Skeletal muscle tissue (tissue), 5 donors: Measurements from ENCODE around the gene GOLGA6L25. TPM values are rescaled to one million over a fixed set of nuclear protein-coding genes. Genes with fewer than 3 reads are reported as not detected.
"Not testable (repeated sequence)": the region's sequence is repeated elsewhere in the genome, so short reads cannot be mapped to it uniquely, and the experiment has no call there.

ENCODE experiments used
- H3K27ac ChIP-seq: one replicate; pipeline ENCODE4 v1.7.0; 2013; ENCODE audit warnings: mild to moderate bottlenecking, low read depth, low read length, inconsistent platforms
- H3K27me3 ChIP-seq, 3 donors: one replicate each; pipeline ENCODE4 v1.7.0; 2013; ENCODE audit warnings: low read length in 3 of 3; ENCODE audit not compliant: control insufficient read depth in 3 of 3, insufficient read depth in 3 of 3
- H3K36me3 ChIP-seq, 3 donors: one replicate each; pipeline ENCODE4 v1.7.0; 2013; ENCODE audit warnings: low read length in 3 of 3; ENCODE audit not compliant: control insufficient read depth in 3 of 3, insufficient read depth in 3 of 3
- H3K4me1 ChIP-seq, 3 donors: one replicate each; pipeline ENCODE4 v1.7.0; 2013; ENCODE audit warnings: low read length in 3 of 3, mild to moderate bottlenecking in 3 of 3; ENCODE audit not compliant: control insufficient read depth in 3 of 3, insufficient read depth in 3 of 3
- H3K4me3 ChIP-seq, 3 donors: one replicate each; pipeline ENCODE4 v1.7.0; 2013; ENCODE audit warnings: low read length in 3 of 3
- H3K9ac ChIP-seq, 3 donors: one replicate each; pipeline ENCODE4 v1.7.0; 2013; ENCODE audit warnings: low read length in 3 of 3, mild to moderate bottlenecking in 3 of 3, moderate library complexity in 2 of 3, low read depth in 1 of 3
- H3K9me3 ChIP-seq, 3 donors: one replicate each; pipeline ENCODE4 v1.7.0; 2013; ENCODE audit warnings: low read length in 3 of 3; ENCODE audit not compliant: control insufficient read depth in 3 of 3
- small RNA-seq: library from RNA; depleted of rRNA; stranded (forward); fragments of <200 nt; gene quantifications from one replicate; pipeline ENCODE3, GENCODE V24; 2014
- total RNA-seq: library from RNA; depleted of rRNA; stranded (reverse); fragments of >200 nt; gene quantifications from one replicate; pipeline ENCODE4 v1.2.3, GENCODE V29; 2014
- donor health status: Osteomylitis.

Gene GOLGA6L25
- total RNA-seq, 1 donor from 2014 or later: not detected

DNA sequence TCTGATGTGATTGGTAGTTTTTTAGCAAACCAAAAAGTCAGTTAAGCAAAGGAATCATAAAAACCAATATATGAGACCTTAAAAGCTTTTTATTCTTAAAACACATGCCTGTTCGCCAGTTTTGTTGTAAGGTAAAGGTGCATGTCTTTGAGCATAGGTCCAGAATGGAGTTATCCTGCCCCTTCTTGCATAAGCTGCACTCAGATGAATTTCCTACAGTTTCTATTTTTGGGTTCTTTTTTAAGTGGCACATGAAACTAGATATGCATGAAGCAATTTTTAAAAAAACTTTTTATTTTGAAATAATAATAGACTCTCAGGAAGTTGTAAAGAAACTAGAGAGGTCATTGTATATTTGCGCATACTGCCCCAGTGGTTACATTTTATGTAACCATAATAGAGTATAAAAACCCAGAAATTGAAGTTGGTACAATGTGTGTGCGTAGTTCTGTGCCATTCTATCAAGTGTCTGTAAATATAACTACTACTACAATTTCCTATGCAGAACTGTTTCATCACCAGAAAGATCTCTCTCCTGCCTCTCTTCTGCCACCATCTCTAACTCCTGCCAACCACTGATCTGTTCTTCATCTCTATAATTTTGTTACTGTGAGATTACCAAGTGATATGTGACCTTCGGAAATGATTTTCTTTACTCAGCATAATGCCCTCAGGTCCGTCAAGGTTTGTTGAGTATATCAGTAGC lies 40.2 kb downstream of the GOLGA6L25 start:
- H3K27ac ChIP-seq, H3K9me3 ChIP-seq, H3K36me3 ChIP-seq, H3K4me3 ChIP-seq, H3K27me3 ChIP-seq, H3K9ac ChIP-seq, H3K4me1 ChIP-seq: not testable (repeated sequence)

DNA sequence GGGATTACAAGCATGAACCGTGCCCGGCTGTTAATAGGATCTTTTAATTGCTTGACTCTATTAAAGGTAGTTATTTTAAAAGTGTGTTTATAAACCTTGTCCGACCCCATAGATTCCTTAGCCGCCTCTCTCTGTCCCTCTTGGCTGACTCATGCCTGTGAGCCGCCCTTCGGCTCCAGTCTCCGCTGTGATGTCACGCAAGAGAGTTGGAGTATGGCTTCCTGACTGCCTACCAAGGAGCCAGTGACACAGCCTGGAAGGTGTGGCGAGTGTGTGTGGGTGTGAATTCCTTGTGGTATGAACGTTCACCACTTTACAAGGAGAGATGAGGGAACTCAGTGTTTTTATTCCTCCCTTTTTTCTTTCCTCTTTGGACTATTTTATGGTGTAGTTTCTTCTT lies 44.1 kb downstream of the GOLGA6L25 start:
- H3K27ac ChIP-seq, H3K4me3 ChIP-seq, H3K9me3 ChIP-seq, H3K27me3 ChIP-seq, H3K9ac ChIP-seq, H3K36me3 ChIP-seq, H3K4me1 ChIP-seq: not testable (repeated sequence)

DNA sequence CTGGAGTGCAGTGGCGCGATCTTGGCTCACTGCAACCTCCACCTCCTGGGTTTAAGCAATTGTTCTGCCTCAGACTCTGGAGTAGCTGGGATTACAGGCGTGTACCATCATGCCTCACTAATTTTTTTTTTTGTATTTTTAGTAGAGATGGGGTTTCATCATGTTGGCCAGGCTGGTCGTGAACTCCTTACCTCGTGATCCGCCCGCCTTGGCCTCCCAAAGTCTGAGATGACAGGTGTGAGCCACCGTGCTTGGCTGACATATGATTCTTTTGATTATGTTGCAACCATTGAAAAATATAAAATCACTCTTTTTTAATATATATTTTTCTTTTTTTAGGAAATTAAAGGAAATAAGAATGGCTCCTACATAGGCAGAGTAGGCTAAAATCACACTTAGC lies 44.8 kb downstream of the GOLGA6L25 start:
- not testable (repeated sequence) for H3K4me1 ChIP-seq, H3K4me3 ChIP-seq, H3K27me3 ChIP-seq, H3K9ac ChIP-seq, H3K9me3 ChIP-seq, H3K27ac ChIP-seq, H3K36me3 ChIP-seq

DNA sequence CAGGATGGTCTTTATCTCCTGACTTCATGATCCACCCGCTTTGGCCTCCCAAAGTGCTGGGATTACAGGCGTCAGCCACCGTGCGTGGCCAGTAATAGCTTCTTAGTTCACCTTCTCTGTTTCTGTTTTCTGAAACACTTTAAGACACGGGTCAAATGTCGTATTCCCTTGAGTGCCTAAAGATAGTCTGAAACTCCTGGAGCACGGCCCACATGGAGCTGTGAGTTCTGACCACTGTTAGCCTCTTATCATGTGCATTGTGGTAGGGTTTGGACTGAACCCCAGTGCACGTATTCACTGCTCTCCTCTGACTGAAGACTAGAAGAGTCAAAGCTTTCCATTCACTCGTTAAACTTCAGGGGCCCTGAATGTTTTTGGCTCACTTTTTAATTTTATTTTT lies 48.8 kb downstream of the GOLGA6L25 start:
- H3K27ac ChIP-seq, H3K4me3 ChIP-seq, H3K9ac ChIP-seq, H3K36me3 ChIP-seq, H3K27me3 ChIP-seq, H3K4me1 ChIP-seq, H3K9me3 ChIP-seq: not testable (repeated sequence)

Small RNA genes lying within 50 kb of the gene (small RNA-seq; reads per million reads assigned to genes)
- gene AC138749.2 (not detected), gene RF00017 (not detected)

Other genes with a start within 250 kb of the GOLGA6L25 start
- 56.4 TPM for gene HERC2, start 231.4 kb upstream of the GOLGA6L25 start, total RNA-seq
- gene GOLGA6L24, start 195.5 kb upstream of the GOLGA6L25 start, total RNA-seq: not detected
- gene GOLGA8F, start 174.9 kb upstream of the GOLGA6L25 start, total RNA-seq: not detected
- not detected for gene GOLGA8G, start 20.6 kb upstream of the GOLGA6L25 start, total RNA-seq
- 1.0 TPM for gene GOLGA8M, start 158.9 kb downstream of the GOLGA6L25 start, total RNA-seq